HEK293T (cell line): Measurements from ENCODE around the gene ROR1.

Experiments
- CTCF ChIA-PET: fragments of 350-600 bp; formaldehyde crosslinking; extraction: SDS; loops from one replicate; lab custom pipeline; 2021; ENCODE audit warnings: antibody characterized with exemption, inconsistent platforms; lab: Yijun Ruan, JAX
- POLR2A ChIA-PET: fragments of 350-600 bp; formaldehyde crosslinking; extraction: SDS; loops from one replicate; lab custom pipeline; 2020; ENCODE audit warnings: antibody characterized with exemption, inconsistent platforms; lab: Yijun Ruan, JAX
- DNase-seq: peaks from one replicate; pipeline ENCODE4 v3.0.0; 2012; ENCODE audit warnings: mixed read lengths; ENCODE audit errors: extremely low spot score
- ARNT ChIP-seq: fragments of 450-650 bp; IDR thresholded peaks from 2 replicates; pipeline ENCODE4 v1.6.1; 2017; ENCODE audit warnings: mild to moderate bottlenecking
- BHLHE40 ChIP-seq: fragments of 450-650 bp; IDR thresholded peaks from 2 replicates; pipeline ENCODE4 v1.6.1; 2016; ENCODE audit warnings: mild to moderate bottlenecking, moderate library complexity, borderline replicate concordance
- CTBP1 ChIP-seq: fragments of 450-650 bp; IDR thresholded peaks from 2 replicates; pipeline ENCODE4 v1.6.1; 2016; ENCODE audit warnings: borderline replicate concordance
- ELF4 ChIP-seq: fragments of 450-650 bp; IDR thresholded peaks from 2 replicates; pipeline ENCODE4 v1.6.1; 2017; ENCODE audit warnings: antibody characterized with exemption
- FOXA1 ChIP-seq: fragments of 450-650 bp; IDR thresholded peaks from 2 replicates; pipeline ENCODE4 v1.6.1; 2016; ENCODE audit warnings: mild to moderate bottlenecking
- FOXK2 ChIP-seq: fragments of 450-650 bp; IDR thresholded peaks from 2 replicates; pipeline ENCODE4 v1.6.1; 2016; ENCODE audit warnings: mild to moderate bottlenecking
- FOXM1 ChIP-seq: fragments of 450-650 bp; IDR thresholded peaks from 2 replicates; pipeline ENCODE4 v1.6.1; 2017; ENCODE audit warnings: mild to moderate bottlenecking, borderline replicate concordance
- HDGF ChIP-seq: fragments of 450-650 bp; IDR thresholded peaks from 2 replicates; pipeline ENCODE4 v1.6.1; 2017; ENCODE audit warnings: antibody characterized with exemption, borderline replicate concordance
- L3MBTL2 ChIP-seq: fragments of 450-650 bp; conservative IDR thresholded peaks from 2 replicates; pipeline ENCODE4 v1.6.1; 2016; ENCODE audit warnings: mild to moderate bottlenecking
- LEF1 ChIP-seq: fragments of 450-650 bp; IDR thresholded peaks from 2 replicates; pipeline ENCODE4 v1.6.1; 2017; ENCODE audit warnings: mild to moderate bottlenecking, borderline replicate concordance
- NFRKB ChIP-seq: fragments of 450-650 bp; IDR thresholded peaks from 2 replicates; pipeline ENCODE4 v1.6.1; 2016; ENCODE audit warnings: mild to moderate bottlenecking, moderate library complexity
- SP1 ChIP-seq: fragments of 450-650 bp; IDR thresholded peaks from 2 replicates; pipeline ENCODE4 v1.6.1; 2017
- SUZ12 ChIP-seq: fragments of 450-650 bp; IDR thresholded peaks from 2 replicates; pipeline ENCODE4 v1.6.1; 2016; ENCODE audit warnings: mild to moderate bottlenecking
- TARDBP ChIP-seq: fragments of 450-650 bp; IDR thresholded peaks from 2 replicates; pipeline ENCODE4 v1.6.1; 2016
- ZNF384 ChIP-seq: fragments of 450-650 bp; IDR thresholded peaks from 2 replicates; pipeline ENCODE4 v1.6.1; 2016
- TF ChIP-seq, protein P1 (sequence below): fragments of 450-650 bp; IDR thresholded peaks from 2 replicates; pipeline ENCODE4 v1.6.1; 2016

Gene ROR1

DNA sequence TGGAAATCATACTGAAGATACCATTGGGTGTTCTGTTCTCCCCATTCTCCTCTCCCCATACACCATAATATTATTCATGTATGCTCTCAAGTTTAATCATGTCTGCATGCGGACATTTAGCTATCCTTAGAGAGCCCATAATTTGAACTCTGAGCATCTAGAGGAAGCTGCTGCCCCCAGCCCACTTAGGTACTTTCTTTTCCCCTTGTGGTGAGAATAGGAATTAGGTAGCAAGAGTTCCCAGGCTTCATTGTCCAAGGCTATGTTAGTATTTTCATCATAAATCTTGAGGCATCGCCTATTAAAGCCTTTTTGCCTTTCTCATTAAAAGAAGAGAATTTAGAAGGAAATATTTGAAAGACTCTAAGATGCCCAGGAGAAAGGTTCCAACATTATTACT is 96.3 kb downstream of the ROR1 start:
- CTCF ChIA-PET = interaction anchor here (1.0 kb wide), 1 partner anchor 9 kb away, joined by 3 read pairs; no protein-coding TSS in a partner anchor
- no peak for DNase-seq
- no peak for TF ChIP-seq ARNT
- TF ChIP-seq FOXK2 = no peak
- POLR2A ChIA-PET = no interaction called here

GRCh38 chr1:63871463-63871862 is 97.6 kb downstream of the ROR1 start:
- CTCF ChIA-PET = no interaction called here
- POLR2A ChIA-PET = no interaction called here
- no peak for TF ChIP-seq L3MBTL2
- TF ChIP-seq, protein P1, sequence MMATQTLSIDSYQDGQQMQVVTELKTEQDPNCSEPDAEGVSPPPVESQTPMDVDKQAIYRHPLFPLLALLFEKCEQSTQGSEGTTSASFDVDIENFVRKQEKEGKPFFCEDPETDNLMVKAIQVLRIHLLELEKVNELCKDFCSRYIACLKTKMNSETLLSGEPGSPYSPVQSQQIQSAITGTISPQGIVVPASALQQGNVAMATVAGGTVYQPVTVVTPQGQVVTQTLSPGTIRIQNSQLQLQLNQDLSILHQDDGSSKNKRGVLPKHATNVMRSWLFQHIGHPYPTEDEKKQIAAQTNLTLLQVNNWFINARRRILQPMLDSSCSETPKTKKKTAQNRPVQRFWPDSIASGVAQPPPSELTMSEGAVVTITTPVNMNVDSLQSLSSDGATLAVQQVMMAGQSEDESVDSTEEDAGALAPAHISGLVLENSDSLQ = no peak
- no peak for TF ChIP-seq FOXK2
- no peak for TF ChIP-seq FOXM1
- TF ChIP-seq SUZ12 = no peak
- TF ChIP-seq BHLHE40 = no peak
- no peak for TF ChIP-seq HDGF
- no peak for TF ChIP-seq SP1
- no peak for TF ChIP-seq LEF1
- TF ChIP-seq ZNF384 = no peak
- TF ChIP-seq CTBP1 = no peak
- no peak for TF ChIP-seq TARDBP
- no peak for TF ChIP-seq ARNT
- TF ChIP-seq FOXA1 = no peak
- TF ChIP-seq ELF4 = no peak
- TF ChIP-seq NFRKB = no peak
- DNase-seq = no peak

DNA sequence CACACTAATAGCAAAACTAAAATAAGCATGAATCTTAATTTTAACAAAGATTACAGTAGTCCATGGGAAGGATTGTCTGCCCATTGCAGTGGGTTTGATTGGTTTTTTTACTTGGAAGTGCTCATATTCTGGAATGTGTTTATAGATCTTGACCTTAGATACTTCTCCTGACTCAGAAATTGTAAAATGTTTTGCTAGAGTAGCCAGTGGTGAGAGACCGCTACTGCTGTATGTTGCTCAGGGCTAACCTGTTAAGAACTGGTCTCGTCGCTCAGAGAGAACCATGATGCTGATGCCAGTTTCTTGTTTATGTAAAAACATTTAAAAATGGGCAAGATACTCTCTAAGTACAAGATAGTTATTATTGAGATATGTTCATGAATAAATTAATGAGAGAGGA is 99.9 kb downstream of the ROR1 start:
- no peak for TF ChIP-seq LEF1
- TF ChIP-seq HDGF = no peak
- no peak for TF ChIP-seq L3MBTL2
- no peak for TF ChIP-seq FOXM1
- TF ChIP-seq, protein P1 = no peak
- no peak for TF ChIP-seq CTBP1
- TF ChIP-seq SUZ12 = no peak
- TF ChIP-seq FOXK2 = no peak
- no peak for TF ChIP-seq ARNT
- TF ChIP-seq SP1 = no peak
- TF ChIP-seq BHLHE40 = no peak
- no peak for TF ChIP-seq FOXA1
- no peak for TF ChIP-seq NFRKB
- no peak for TF ChIP-seq TARDBP
- no peak for TF ChIP-seq ELF4
- TF ChIP-seq ZNF384 = no peak
- CTCF ChIA-PET = no interaction called here
- POLR2A ChIA-PET = no interaction called here
- no peak for DNase-seq

DNA sequence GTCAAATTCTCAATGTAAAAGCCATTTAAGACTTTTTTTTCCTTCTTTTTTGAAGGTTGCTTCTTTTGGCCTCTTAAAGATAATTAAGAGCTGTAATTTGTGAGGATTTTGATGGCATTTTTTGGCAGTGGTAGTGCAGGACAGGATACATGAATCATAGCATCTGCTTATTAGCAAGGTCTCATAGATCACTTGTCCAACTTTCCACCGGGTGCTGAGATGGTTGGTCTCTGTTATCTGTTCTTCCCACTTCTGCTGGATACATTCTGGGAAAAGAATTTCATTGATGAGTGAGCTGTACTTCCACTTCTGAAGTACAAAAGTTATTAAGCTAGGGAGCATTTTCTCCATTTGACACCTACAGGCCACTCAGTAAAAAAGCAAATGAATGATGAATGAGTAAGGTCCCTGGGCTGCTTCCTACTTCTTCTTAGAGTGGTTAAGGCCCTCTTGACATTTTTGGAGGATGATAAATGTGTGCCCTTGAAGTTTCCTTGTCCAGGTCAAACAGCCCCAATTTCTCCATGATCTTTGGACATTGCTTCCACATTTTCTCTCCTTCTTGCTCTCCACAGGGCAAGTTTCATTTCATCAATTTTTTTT is 100.6 kb downstream of the ROR1 start:
- TF ChIP-seq SUZ12 (no peak), BHLHE40 (no peak), FOXA1 (no peak), ELF4 (no peak), L3MBTL2 (no peak), HDGF (no peak)
- TF ChIP-seq, protein P1 = no peak
- no peak for DNase-seq

GRCh38 chr1:63875636-63876035 is 101.8 kb downstream of the ROR1 start:
- POLR2A ChIA-PET = no interaction called here
- CTCF ChIA-PET = no interaction called here
- no peak for TF ChIP-seq FOXK2
- TF ChIP-seq TARDBP = no peak
- TF ChIP-seq HDGF = no peak
- TF ChIP-seq ZNF384 = no peak
- TF ChIP-seq SP1 = no peak
- no peak for TF ChIP-seq SUZ12
- TF ChIP-seq, protein P1 = no peak
- no peak for TF ChIP-seq FOXM1
- TF ChIP-seq CTBP1 = no peak
- TF ChIP-seq BHLHE40 = no peak
- no peak for DNase-seq

More for the DNA sequence above, 100.6 kb downstream of the ROR1 start:
- ChIA-PET POLR2A (no interaction called here), CTCF (interaction anchor here (1.1 kb wide), 1 partner anchor 182 kb away, joined by 4 read pairs; no protein-coding TSS in a partner anchor)

DNA sequence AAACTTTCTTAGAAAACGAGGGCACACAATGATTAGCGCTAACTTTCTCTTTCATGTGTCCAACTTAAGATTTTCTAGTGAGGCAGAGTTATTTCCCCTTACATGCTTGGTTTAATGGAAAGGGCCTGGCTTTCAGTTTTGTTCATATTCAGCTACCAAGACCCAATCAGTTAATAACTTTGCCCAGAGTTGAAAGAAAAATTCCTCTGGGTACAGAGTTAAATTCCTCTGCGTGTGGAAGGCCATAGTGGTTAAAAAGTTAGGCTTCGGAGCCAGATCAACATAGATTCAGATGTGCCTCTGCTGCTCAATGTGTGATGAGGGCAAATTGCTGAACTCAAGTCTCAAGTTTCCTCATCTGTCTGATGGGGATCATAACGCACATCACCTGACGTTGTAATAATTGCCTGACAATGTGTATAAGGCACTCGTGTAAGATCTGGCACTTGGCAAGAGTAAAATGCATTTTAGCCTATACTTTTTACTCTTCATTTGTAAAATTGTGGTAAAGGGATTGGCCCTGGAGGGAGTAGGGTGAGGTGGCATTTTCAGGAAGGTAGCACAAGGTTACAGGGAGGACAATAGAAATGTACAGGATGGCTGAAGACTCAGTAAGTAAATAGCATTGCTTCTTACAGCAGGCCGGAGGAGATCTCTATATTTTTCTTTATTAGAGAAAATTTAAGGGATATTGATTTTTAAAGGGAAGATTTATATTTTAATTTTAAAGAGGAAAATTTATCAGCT is 103.4 kb downstream of the ROR1 start:
- no peak for TF ChIP-seq FOXM1
- no peak for TF ChIP-seq LEF1
- no peak for TF ChIP-seq TARDBP
- no peak for TF ChIP-seq ELF4
- no peak for TF ChIP-seq NFRKB
- no peak for TF ChIP-seq BHLHE40
- no peak for TF ChIP-seq FOXA1
- TF ChIP-seq CTBP1 = no peak
- TF ChIP-seq SUZ12 = no peak
- TF ChIP-seq, protein P1 = no peak
- no peak for TF ChIP-seq FOXK2
- TF ChIP-seq SP1 = no peak
- TF ChIP-seq HDGF = no peak
- no peak for DNase-seq
- CTCF ChIA-PET = no interaction called here
- POLR2A ChIA-PET = no interaction called here
